NCI-H526 treated with DMSO at 0.1 percent for 48 hours (cell line): Measurements from ENCODE around the gene TUBA1C.
"Not testable (repeated sequence)": the region's sequence is repeated elsewhere in the genome, so short reads cannot be mapped to it uniquely, and the experiment has no call there.

Source experiments
- DNase-seq: peaks from one replicate; lab custom pipeline; 2025; lab: John Stamatoyannopoulos, UW

TUBA1C gene

DNA sequence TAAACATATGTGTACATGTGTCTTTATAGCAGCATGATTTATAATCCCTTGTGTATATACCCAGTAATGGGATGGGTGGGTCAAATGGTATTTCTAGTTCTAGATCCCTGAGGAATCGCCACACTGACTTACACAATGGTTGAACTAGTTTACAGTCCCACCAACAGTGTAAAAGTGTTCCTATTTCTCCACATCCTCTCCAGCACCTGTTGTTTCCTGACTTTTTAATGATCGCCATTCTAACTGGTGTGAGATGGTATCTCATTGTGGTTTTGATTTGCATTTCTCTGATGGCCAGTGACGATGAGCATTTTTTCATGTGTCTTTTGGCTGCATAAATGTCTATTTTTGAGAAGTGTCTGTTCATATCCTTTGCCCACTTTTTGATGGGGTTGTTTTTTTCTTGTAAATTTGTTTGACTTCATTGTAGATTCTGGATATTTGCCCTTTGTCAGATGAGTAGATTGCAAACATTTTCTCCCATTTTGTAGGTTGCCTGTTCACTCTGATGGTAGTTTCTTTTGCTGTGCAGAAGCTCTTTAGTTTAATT, 45.6 kb downstream of the TUBA1C start:
- DNase-seq: not testable (repeated sequence)

DNA sequence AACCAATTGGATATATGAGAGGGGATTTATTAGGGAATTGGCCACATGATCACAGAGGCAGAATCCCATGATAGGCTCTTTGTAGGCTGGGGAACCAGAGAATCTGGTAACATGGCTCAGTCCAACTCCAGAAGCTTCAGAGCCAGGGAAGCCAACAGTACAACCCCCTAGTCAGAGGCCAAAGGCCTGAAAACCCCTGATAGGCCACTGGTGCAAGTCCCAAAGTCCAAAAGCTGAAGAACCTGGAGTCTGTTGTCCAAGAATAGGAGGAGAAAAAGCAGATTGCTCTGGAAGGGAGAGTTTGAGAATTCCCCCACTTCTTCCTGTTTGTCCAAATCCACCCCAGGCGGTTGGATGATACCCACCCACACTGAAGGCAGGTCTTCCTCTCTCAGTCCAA, 49.9 kb downstream of the TUBA1C start:
- no peak for DNase-seq

DNA sequence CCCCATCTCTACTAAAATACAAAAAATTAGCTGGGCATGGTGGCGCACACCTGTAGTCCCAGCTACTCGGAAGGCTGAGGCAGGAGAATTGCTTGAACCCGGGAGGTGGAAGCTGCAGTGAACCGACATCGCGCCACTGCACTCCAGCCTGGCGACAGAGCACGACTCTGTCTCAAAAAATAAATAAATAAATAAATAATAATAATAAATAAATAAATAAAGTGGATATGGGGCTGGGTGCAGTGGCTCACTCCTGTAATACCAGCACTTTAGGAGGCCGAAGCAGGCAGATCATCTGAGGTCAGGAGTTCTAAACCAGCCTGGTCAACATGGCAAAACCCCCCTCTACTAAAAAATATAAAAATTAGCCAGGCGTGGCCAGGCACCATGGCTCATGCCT, 52.2 kb downstream of the TUBA1C start:
- DNase-seq: not testable (repeated sequence)

DNA sequence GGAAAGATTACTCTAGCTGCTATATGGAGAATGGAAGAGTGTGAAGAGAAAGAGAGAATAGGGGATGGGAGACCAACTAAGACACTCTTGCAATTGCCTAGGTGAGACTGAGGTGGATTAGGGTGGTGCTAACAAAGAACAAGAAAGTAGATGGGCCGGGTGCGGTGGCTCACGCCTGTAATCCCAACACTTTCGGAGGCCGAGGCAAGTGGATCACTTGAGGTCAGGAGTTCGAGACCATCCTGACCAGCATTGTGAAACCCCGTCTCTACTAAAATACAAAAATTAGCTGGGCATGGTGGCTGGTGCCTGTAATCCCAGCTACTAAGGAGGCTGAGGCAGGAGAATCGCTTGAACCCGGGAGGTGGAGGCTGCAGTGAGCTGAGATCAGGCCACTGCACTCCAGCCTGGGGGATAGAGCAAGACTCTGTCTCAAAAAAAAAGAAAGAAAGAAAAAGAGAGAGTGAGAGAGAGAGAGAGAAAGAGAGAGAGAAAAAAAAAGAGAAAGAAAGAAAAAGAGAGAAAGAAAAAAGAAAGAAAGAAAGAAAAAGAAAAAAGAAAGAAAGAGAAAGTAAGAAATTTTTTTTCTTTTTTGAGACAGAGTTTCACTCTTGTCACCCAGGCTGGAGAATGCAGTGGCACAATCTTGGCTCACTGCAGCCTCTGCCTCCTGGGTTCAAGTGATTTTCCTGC, 55.7 kb downstream of the TUBA1C start:
- DNase-seq: not testable (repeated sequence)

DNA sequence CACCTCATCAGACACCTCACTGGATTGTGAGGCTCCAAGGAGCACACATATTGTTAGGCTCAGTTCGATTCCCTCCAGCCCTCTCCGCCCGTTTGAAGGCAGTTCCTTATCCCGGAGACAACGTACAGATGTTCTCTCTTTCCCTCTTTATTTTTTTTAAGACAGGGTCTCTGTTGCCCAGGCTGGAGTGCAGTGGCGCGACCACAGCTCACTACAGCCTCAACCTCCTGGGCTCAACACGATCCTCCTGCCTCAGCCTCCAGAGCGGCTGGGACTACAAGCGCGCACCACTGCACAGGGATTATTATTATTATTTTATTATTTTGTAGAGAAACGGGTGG, 57.5 kb downstream of the TUBA1C start:
- DNase-seq: no peak

DNA sequence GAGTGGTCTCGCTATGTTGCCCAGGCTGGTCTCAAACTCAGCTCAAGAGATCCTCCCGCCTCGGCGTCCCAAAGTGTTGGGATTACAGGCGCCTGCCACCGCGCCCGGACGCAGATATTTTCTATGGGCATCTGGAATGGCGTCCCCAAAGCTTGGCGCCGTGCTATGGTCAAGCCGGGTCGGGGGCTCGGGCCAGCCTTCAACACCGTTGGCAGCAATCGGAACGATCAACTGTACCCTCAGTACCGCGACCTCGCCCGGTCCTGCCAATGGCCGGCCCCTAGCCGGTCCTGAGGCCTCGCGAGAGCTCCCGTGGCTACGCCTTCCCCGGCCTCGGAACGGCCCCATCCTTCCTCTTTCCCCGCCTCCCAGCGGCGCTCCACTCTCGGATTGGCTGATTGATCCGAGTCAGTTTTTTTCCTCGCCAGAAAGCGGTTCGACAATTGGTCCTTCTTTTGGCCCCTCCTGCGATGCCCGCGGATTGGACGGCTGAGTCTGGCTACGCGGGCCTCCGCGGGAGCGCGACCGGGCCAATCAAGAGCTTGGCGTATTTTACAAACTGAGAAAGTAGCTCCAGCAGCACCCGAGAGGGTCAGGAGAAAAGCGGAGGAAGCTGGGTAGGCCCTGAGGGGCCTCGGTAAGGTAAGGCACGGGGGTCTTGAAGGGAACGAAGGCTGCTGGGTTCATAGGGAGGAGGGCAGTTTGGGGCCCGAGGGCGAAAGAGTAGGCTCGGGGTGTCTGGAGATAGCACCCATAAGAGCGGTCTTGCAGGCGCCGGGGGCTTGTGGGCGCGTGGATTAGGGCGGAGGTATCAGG, 58.0 kb downstream of the TUBA1C start, which contains the start of gene TROAP:
Gene TROAP (plus strand): TSS at position 548 of the 816 bp plus-strand sequence. CDS start 354 bp downstream, outside the sequence.
- DNase-seq: peak; percentile 96

DNA sequence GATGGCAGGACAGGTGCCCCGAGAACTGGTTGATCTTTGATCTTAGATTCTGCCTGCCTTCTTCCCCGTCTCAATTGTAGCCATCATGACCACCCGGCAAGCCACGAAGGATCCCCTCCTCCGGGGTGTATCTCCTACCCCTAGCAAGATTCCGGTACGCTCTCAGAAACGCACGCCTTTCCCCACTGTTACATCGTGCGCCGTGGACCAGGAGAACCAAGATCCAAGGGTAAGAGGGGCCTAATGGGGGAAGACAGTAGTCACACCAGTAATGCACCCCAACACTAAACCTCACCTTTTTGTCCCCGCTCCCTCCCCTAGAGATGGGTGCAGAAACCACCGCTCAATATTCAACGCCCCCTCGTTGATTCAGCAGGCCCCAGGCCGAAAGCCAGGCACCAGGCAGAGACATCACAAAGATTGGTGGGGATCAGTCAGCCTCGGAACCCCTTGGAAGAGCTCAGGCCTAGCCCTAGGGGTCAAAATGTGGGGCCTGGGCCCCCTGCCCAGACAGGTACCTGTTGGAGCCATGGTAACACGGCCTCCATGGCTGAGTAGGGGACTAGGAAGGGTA, 58.7 kb downstream of the TUBA1C start:
- DNase-seq: no peak
